Tibial nerve (tissue), 4 donors: ENCODE results near the gene MAGI3. TPM values are rescaled to one million over a fixed set of nuclear protein-coding genes. Genes with fewer than 3 reads are reported as not detected.
A peak's percentile ranks its signal among the peaks of the same experiment; 100 is the strongest.

Experiments
- DNase-seq, 2 donors: peaks; one replicate each; pipeline ENCODE4 v3.0.0-alpha.2; 2019; ENCODE audit warnings: low spot score in 2 of 2
- H3K27ac ChIP-seq, 4 donors: fragments of 200-600 bp; sonication (generic) in 3 of 4; one replicate each; pipeline ENCODE4 v1.5.1; 2017 to 2019; ENCODE audit warnings: mild to moderate bottlenecking in 1 of 4
- H3K27me3 ChIP-seq, 2 donors: fragments of 200-600 bp; sonication (generic) in 1 of 2; one replicate each; pipeline versions ENCODE4 v1.5.1 to v1.6.0; 2017 to 2019
- H3K36me3 ChIP-seq, 3 donors: fragments of 200-600 bp; sonication (generic); one replicate each; pipeline ENCODE4 v1.5.1; 2018 to 2019
- H3K4me1 ChIP-seq, 4 donors: fragments of 200-600 bp; sonication (generic) in 3 of 4; one replicate each; pipeline ENCODE4 v1.5.1; 2017 to 2019
- H3K4me3 ChIP-seq, 4 donors: fragments of 200-600 bp; sonication (generic) in 3 of 4; one replicate each; pipeline ENCODE4 v1.5.1; 2017 to 2019; ENCODE audit warnings: mild to moderate bottlenecking in 1 of 4, moderate library complexity in 1 of 4
- H3K9me3 ChIP-seq, 4 donors: fragments of 200-600 bp; sonication (generic) in 3 of 4; one replicate each; pipeline ENCODE4 v1.5.1; 2017 to 2019
- EP300 ChIP-seq, 2 donors: sonication (generic); formaldehyde crosslinking; IDR thresholded peaks; one replicate each; pipeline ENCODE4 v1.6.1; 2017; ENCODE audit warnings: antibody characterized with exemption in 2 of 2, mild to moderate bottlenecking in 1 of 2
- POLR2A ChIP-seq, 2 donors: fragments of 450-650 bp; IDR thresholded peaks; one replicate each; pipeline ENCODE4 v1.6.1; 2017; ENCODE audit warnings: antibody characterized with exemption in 2 of 2, mild to moderate bottlenecking in 2 of 2, moderate library complexity in 2 of 2
- WGBS, 2 donors: methylation state at CpG; one replicate each; pipeline ENCODE4 v1.1.5; 2018; 5-methylcytosine and 5-hydroxymethylcytosine counted together
- total RNA-seq, 4 donors: library from RNA; depleted of rRNA; stranded (reverse); fragments of >200 nt; gene quantifications; one replicate each; pipeline ENCODE4 v1.1.0, GENCODE V29; 2016
- TF ChIP-seq, protein P1 (sequence below), 5 experiments: fragments of 200-600 bp in 3 of 5; fragments of 450-650 bp in 2 of 5; sonication (generic) in 3 of 5; IDR thresholded peaks; one replicate each; pipeline ENCODE4 v1.5.1; 2016 to 2019; ENCODE audit warnings: antibody characterized with exemption in 5 of 5, mild to moderate bottlenecking in 3 of 5, moderate library complexity in 2 of 5

Gene MAGI3
- total RNA-seq, 4 donors from 2014 or later: 15.7 to 23.3 (median 19.4) TPM

DNA sequence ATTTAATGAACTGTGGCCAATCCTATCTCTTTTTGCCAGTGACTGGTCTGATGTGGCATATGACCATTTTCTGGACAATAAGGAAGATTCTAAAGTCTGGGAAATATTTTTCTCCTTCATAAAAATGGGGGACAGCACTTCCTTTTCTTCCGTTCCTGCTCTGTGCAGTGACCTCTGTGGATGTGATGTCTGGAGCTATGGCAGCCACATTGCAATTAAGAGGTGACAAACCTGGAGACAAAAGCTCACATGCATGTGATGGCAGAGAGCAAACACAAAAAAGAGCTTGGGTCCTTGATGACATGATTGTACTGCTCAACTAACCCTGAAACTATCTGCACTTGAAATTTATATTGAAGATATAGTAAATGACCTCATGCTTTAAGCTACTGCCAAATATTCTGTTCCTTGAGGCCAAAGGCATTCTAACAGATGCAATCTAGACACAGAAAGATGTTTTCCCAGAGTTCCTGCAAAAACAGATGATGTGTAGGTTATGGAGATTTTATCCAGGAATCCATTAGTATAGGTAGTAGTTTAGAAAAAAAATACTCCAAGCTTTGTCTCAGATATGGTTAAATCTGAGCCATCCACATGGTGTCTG lies 2.2 kb upstream of the MAGI3 start:
- Histone ChIP-seq H3K27me3 (no peaks in the 10 kb centered on the region), H3K36me3 (no peaks in the 10 kb centered on the region), H3K4me1 (peaks cover 0 to 30% (median 0%) of the 10 kb centered on the region in 4 donors), H3K27ac (no peak overlapping the region), H3K4me3 (no peak overlapping the region), H3K9me3 (peaks cover 0 to 4% (median 0%) of the 10 kb centered on the region in 4 donors)
- no peak for TF ChIP-seq EP300 (IDR thresholded peaks at IDR 0.05)
- TF ChIP-seq, protein P1, sequence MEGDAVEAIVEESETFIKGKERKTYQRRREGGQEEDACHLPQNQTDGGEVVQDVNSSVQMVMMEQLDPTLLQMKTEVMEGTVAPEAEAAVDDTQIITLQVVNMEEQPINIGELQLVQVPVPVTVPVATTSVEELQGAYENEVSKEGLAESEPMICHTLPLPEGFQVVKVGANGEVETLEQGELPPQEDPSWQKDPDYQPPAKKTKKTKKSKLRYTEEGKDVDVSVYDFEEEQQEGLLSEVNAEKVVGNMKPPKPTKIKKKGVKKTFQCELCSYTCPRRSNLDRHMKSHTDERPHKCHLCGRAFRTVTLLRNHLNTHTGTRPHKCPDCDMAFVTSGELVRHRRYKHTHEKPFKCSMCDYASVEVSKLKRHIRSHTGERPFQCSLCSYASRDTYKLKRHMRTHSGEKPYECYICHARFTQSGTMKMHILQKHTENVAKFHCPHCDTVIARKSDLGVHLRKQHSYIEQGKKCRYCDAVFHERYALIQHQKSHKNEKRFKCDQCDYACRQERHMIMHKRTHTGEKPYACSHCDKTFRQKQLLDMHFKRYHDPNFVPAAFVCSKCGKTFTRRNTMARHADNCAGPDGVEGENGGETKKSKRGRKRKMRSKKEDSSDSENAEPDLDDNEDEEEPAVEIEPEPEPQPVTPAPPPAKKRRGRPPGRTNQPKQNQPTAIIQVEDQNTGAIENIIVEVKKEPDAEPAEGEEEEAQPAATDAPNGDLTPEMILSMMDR (IDR thresholded peaks at IDR 0.05): no peak
- no peak for TF ChIP-seq POLR2A (IDR thresholded peaks at IDR 0.05)
- DNase-seq: no peak
- WGBS, 2 donors: 83 to 94% methylated on average over 1 of the region's 1 CpG

DNA sequence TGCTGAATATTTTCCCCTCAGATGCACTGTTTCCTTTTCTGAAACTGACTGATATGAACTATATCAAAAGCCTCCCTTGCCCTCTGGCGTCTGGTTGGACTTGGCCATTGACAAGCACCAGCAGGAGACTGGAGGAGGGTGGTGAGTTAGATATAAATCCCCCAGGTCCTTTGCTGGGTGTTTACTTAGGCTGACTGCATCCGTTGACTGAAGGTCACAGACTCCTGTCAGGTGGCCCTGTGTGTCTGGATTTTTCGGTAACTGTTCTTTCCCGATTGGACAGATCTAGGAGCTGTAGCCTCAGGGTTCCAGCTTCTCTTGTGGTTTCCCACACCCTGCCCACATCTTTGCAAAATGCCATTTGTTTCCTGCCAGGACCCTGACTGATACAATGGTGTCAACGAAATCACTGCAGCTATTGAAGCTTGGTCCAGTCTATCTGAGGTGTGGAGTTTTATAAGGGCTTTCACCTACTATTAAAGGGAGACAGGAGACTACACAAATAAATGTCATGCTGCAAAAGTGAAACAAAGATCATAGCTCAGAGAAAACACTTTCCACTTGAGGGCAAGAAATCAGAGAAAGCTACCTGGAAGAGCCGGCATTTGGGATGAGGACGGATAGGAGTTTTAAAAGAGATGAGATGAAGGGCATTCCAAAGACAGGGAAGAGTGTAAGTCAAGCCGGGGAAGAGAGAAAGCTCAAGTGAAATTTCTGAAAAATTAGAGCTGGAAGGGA lies 1.5 kb upstream of the MAGI3 start:
- Histone ChIP-seq H3K36me3 (no peaks in the 10 kb centered on the region), H3K4me1 (peaks cover 0 to 37% (median under 1%) of the 10 kb centered on the region in 4 donors), H3K4me3 (peak overlapping the region in 3 of 4 donors; percentile 45 to 86 (median 73)), H3K9me3 (peaks cover 0 to 4% (median 0%) of the 10 kb centered on the region in 4 donors), H3K27ac (peak overlapping the region in 3 of 4 donors; percentile 63 to 95 (median 79)), H3K27me3 (no peaks in the 10 kb centered on the region)
- 43% methylated on average over 8 of the region's 8 CpGs for WGBS, 2 donors
- DNase-seq: no peak
- TF ChIP-seq, protein P1 (IDR thresholded peaks at IDR 0.05): no peak
- TF ChIP-seq EP300 (IDR thresholded peaks at IDR 0.05): no peak
- no peak for TF ChIP-seq POLR2A (IDR thresholded peaks at IDR 0.05)

DNA sequence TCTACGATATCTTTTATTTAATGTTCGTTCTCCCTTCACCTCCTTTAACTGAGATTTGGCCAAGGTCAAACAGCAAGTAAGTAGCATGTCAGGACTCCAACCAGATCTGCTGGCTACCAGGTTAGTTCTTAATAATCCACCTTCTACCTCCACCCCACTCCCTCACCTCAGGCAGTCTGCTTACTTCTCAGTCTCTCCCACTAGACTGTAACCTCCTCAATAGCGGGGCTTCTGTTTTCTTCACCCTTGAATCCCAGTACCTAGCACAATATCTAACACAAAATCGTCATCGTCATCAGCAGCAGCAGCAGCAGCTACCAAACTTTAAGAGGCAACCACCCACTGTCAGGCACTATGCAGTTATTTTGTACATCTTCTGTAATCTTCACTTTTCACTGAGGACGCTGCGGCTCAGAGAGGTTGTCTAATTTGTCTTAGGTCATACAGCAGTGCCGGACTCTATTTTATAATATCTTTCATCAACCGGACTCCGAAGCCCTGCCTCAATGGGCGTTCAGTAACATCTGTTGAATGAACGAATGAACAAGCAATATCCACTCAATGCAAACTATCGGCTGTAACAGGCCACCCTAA lies 859 bp upstream of the MAGI3 start:
- no peak for TF ChIP-seq POLR2A (IDR thresholded peaks at IDR 0.05)
- no peak for TF ChIP-seq EP300 (IDR thresholded peaks at IDR 0.05)
- TF ChIP-seq, protein P1 (IDR thresholded peaks at IDR 0.05): no peak
- H3K9me3 ChIP-seq: peaks cover 0 to 4% (median 0%) of the 10 kb centered on the region in 4 donors
- H3K27me3 ChIP-seq: no peaks in the 10 kb centered on the region
- H3K36me3 ChIP-seq: no peaks in the 10 kb centered on the region
- H3K4me1 ChIP-seq: peaks cover 0 to 44% (median 3%) of the 10 kb centered on the region in 4 donors
- H3K27ac ChIP-seq: peak overlapping the region; percentile 63 to 95 (median 81)
- H3K4me3 ChIP-seq: peak overlapping the region; percentile 45 to 91 (median 80)
- no peak for DNase-seq
- 4 to 7% methylated on average over 13 of the region's 13 CpGs for WGBS, 2 donors

DNA sequence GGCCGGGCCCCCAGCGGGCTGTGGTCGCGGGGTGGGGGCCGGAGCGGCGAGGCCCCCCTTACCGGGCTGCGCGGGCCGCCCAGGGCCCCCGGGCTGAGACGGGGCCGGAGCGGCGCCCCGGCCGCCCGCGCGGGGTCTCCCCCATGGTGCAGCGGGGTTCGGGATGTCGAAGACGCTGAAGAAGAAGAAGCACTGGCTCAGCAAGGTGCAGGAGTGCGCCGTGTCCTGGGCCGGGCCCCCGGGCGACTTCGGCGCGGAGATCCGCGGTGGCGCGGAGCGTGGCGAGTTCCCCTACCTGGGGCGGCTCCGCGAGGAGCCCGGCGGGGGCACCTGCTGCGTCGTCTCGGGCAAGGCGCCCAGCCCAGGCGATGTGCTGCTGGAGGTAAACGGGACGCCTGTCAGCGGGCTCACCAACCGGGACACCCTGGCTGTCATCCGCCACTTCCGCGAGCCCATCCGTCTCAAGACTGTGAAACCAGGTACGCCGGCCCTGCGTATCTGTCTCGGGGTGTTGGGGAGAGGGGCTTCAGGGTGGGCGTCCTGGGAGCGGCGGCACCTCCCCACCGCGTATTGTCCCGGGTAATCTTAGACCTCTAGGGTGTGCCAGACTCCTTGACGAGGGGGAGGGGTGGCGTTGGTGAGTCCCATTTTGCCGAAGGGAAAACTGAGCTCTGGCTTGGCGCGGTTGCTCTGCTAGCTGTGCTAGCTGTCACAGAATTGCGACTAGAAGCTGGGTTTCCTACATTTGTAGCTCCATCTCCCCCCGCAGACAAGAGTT lies 745 bp downstream of the MAGI3 start:
- TF ChIP-seq EP300 (IDR thresholded peaks at IDR 0.05): no peak
- TF ChIP-seq, protein P1 (IDR thresholded peaks at IDR 0.05): peak in 1 of 5 experiments; percentile 0
- WGBS, 2 donors: 0% methylated on average over 5 to 18 of the region's 74 CpGs
- Histone ChIP-seq H3K9me3 (peaks cover 0 to 4% (median 0%) of the 10 kb centered on the region in 4 donors), H3K27me3 (no peaks in the 10 kb centered on the region), H3K36me3 (no peaks in the 10 kb centered on the region), H3K27ac (peak overlapping the region; percentile 79 to 95 (median 88)), H3K4me3 (peak overlapping the region; percentile 73 to 100 (median 88)), H3K4me1 (peaks cover 0 to 56% (median 3%) of the 10 kb centered on the region in 4 donors)
- DNase-seq: peak; percentile 19 to 21
